GM12801 (cell line): ENCODE data around the gene KCNK18.

Experiments used
- CTCF ChIP-seq: IDR thresholded peaks from one replicate; pipeline ENCODE4 v1.5.1; 2011; ENCODE audit warnings: control low read depth; ENCODE audit not compliant: insufficient read length; ENCODE audit errors: extremely low read depth

KCNK18 gene

GRCh38 chr10:117259279-117259678 is 62.0 kb downstream of the KCNK18 start:
- no peak for TF ChIP-seq CTCF
